HEK293 (cell line): Measurements from ENCODE around the gene DRAP1.

ENCODE experiments used
- CTCF ChIA-PET: fragments of 350-600 bp; formaldehyde crosslinking; extraction: SDS; loops from one replicate; lab custom pipeline; 2021; ENCODE audit warnings: antibody characterized with exemption; lab: Yijun Ruan, JAX
- POLR2A ChIA-PET: fragments of 300-600 bp; formaldehyde crosslinking; extraction: SDS; loops from one replicate; lab custom pipeline; 2020; ENCODE audit warnings: antibody characterized with exemption, inconsistent platforms; lab: Yijun Ruan, JAX
- H3K27ac ChIP-seq: fragments of 200-500 bp; sonication (Bioruptor generic); 2 replicates; pipeline ENCODE4 v1.5.1; 2014; ENCODE audit warnings: low read depth, low read length, control low read depth, inconsistent platforms; ENCODE audit errors: extremely low read depth
- H3K36me3 ChIP-seq, 2 experiments: fragments of 200-500 bp in 1 of 2; sonication (Bioruptor generic) in 1 of 2; 1 replicate in 1 of 2; 2 replicates in 1 of 2; pipeline ENCODE4 v1.5.1; 2014 to 2017; ENCODE audit warnings: inconsistent platforms in 2 of 2, low read length in 2 of 2; ENCODE audit not compliant: control insufficient read depth in 2 of 2, insufficient read depth in 1 of 2
- H3K4me1 ChIP-seq: fragments of 200-500 bp; sonication (Bioruptor generic); 2 replicates; pipeline ENCODE4 v1.5.1; 2014; ENCODE audit warnings: mild to moderate bottlenecking, low read length, inconsistent platforms; ENCODE audit not compliant: control insufficient read depth, insufficient read depth
- H3K4me3 ChIP-seq: 2 replicates; pipeline ENCODE4 v1.5.1; 2011; ENCODE audit warnings: low read depth, mild to moderate bottlenecking, control low read depth, low read length, moderate library complexity
- H3K9me3 ChIP-seq: fragments of 200-500 bp; sonication (Bioruptor generic); 2 replicates; pipeline ENCODE4 v1.5.1; 2014; ENCODE audit warnings: low read depth, low read length, inconsistent platforms; ENCODE audit not compliant: control insufficient read depth, insufficient read depth
- EGR2 ChIP-seq: fragments of 450-650 bp; formaldehyde crosslinking; IDR thresholded peaks from 2 replicates; pipeline ENCODE4 v1.5.1; 2016; ENCODE audit warnings: low read depth, missing biosample characterization, missing genetic modification characterization
- SP2 ChIP-seq: fragments of 450-650 bp; formaldehyde crosslinking; IDR thresholded peaks from 2 replicates; pipeline ENCODE4 v1.5.1; 2016; ENCODE audit warnings: missing biosample characterization, missing genetic modification characterization
- SP3 ChIP-seq: fragments of 450-650 bp; formaldehyde crosslinking; IDR thresholded peaks from 2 replicates; pipeline ENCODE4 v1.5.1; 2016; ENCODE audit warnings: missing biosample characterization, missing genetic modification characterization
- WT1 ChIP-seq: fragments of 450-650 bp; formaldehyde crosslinking; IDR thresholded peaks from 2 replicates; pipeline ENCODE4 v1.5.1; 2016; ENCODE audit warnings: missing biosample characterization, missing genetic modification characterization
- ZBTB20 ChIP-seq: fragments of 450-650 bp; formaldehyde crosslinking; IDR thresholded peaks from 2 replicates; pipeline ENCODE4 v1.5.1; 2016; ENCODE audit warnings: missing biosample characterization, missing genetic modification characterization
- ZBTB48 ChIP-seq: fragments of 450-650 bp; formaldehyde crosslinking; IDR thresholded peaks from 2 replicates; pipeline ENCODE4 v1.5.1; 2016; ENCODE audit warnings: missing biosample characterization, missing genetic modification characterization
- ZFP37 ChIP-seq: fragments of 450-650 bp; formaldehyde crosslinking; IDR thresholded peaks from 2 replicates; pipeline ENCODE4 v1.5.1; 2016; ENCODE audit warnings: missing biosample characterization, missing genetic modification characterization
- ZNF114 ChIP-seq: fragments of 450-650 bp; formaldehyde crosslinking; IDR thresholded peaks from 2 replicates; pipeline ENCODE4 v1.5.0; 2017; ENCODE audit warnings: missing biosample characterization, missing genetic modification characterization
- ZNF157 ChIP-seq: fragments of 450-650 bp; formaldehyde crosslinking; IDR thresholded peaks from 2 replicates; pipeline ENCODE4 v1.5.1; 2016; ENCODE audit warnings: missing biosample characterization, missing genetic modification characterization
- ZNF221 ChIP-seq: fragments of 450-650 bp; formaldehyde crosslinking; IDR thresholded peaks from 2 replicates; pipeline ENCODE4 v1.5.1; 2017; ENCODE audit warnings: missing biosample characterization, missing genetic modification characterization, borderline replicate concordance
- ZNF23 ChIP-seq: fragments of 450-650 bp; formaldehyde crosslinking; IDR thresholded peaks from 2 replicates; pipeline ENCODE4 v1.5.1; 2016; ENCODE audit warnings: missing biosample characterization, missing genetic modification characterization, borderline replicate concordance
- ZNF239 ChIP-seq: fragments of 450-650 bp; formaldehyde crosslinking; IDR thresholded peaks from 2 replicates; pipeline ENCODE4 v1.5.1; 2016; ENCODE audit warnings: missing biosample characterization, missing genetic modification characterization
- ZNF623 ChIP-seq: fragments of 450-650 bp; formaldehyde crosslinking; IDR thresholded peaks from 2 replicates; pipeline ENCODE4 v1.5.1; 2016; ENCODE audit warnings: missing biosample characterization, missing genetic modification characterization
- ZNF785 ChIP-seq: fragments of 450-650 bp; formaldehyde crosslinking; IDR thresholded peaks from 2 replicates; pipeline ENCODE4 v1.5.1; 2016; ENCODE audit warnings: missing biosample characterization, missing genetic modification characterization
- ZNF791 ChIP-seq: fragments of 450-650 bp; formaldehyde crosslinking; IDR thresholded peaks from 2 replicates; pipeline ENCODE4 v1.5.1; 2016; ENCODE audit warnings: missing biosample characterization, missing genetic modification characterization
- TF ChIP-seq, protein P1 (sequence below): IDR thresholded peaks from 2 replicates; pipeline ENCODE4 v1.6.1; 2011; ENCODE audit warnings: mild to moderate bottlenecking, low read depth, low read length, borderline replicate concordance
- TF ChIP-seq, protein P2 (sequence below): fragments of 450-650 bp; formaldehyde crosslinking; IDR thresholded peaks from 2 replicates; pipeline ENCODE4 v1.5.1; 2016; ENCODE audit warnings: missing biosample characterization, missing genetic modification characterization
- TF ChIP-seq, protein P3 (sequence below): fragments of 450-650 bp; formaldehyde crosslinking; conservative IDR thresholded peaks from 2 replicates; pipeline ENCODE4 v1.5.1; 2016; ENCODE audit warnings: low read depth, missing biosample characterization, missing genetic modification characterization
- TF ChIP-seq, protein P4 (sequence below): fragments of 450-650 bp; formaldehyde crosslinking; IDR thresholded peaks from 2 replicates; pipeline ENCODE4 v1.5.1; 2016; ENCODE audit warnings: missing biosample characterization, missing genetic modification characterization
- TF ChIP-seq, protein P5 (sequence below): fragments of 450-650 bp; formaldehyde crosslinking; IDR thresholded peaks from 2 replicates; pipeline ENCODE4 v1.5.1; 2016; ENCODE audit warnings: missing biosample characterization, missing genetic modification characterization

DRAP1 gene

DNA sequence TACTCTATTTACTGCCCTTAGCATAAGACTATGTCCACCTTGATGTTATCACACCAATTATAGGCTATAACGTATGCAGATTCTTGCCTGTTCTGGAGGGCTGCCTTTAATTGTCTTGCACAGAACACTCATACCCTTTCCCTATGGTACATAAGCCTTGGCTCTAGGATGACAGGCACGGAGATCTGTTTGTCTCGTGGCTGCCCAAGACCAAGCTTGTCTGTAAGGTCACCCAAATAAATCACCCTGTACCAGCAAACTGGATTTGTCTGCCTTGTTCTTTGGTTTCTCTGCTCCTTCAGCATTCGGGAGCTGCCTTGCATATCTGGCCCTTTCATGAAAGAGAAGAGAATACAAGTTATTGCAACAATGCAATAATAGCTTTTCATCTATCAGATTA lies 18.5 kb downstream of the DRAP1 start (continued):
- TF ChIP-seq, protein P1, sequence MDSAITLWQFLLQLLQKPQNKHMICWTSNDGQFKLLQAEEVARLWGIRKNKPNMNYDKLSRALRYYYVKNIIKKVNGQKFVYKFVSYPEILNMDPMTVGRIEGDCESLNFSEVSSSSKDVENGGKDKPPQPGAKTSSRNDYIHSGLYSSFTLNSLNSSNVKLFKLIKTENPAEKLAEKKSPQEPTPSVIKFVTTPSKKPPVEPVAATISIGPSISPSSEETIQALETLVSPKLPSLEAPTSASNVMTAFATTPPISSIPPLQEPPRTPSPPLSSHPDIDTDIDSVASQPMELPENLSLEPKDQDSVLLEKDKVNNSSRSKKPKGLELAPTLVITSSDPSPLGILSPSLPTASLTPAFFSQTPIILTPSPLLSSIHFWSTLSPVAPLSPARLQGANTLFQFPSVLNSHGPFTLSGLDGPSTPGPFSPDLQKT = no peak
- no peak for TF ChIP-seq EGR2
- TF ChIP-seq SP2 = no peak
- TF ChIP-seq, protein P2, sequence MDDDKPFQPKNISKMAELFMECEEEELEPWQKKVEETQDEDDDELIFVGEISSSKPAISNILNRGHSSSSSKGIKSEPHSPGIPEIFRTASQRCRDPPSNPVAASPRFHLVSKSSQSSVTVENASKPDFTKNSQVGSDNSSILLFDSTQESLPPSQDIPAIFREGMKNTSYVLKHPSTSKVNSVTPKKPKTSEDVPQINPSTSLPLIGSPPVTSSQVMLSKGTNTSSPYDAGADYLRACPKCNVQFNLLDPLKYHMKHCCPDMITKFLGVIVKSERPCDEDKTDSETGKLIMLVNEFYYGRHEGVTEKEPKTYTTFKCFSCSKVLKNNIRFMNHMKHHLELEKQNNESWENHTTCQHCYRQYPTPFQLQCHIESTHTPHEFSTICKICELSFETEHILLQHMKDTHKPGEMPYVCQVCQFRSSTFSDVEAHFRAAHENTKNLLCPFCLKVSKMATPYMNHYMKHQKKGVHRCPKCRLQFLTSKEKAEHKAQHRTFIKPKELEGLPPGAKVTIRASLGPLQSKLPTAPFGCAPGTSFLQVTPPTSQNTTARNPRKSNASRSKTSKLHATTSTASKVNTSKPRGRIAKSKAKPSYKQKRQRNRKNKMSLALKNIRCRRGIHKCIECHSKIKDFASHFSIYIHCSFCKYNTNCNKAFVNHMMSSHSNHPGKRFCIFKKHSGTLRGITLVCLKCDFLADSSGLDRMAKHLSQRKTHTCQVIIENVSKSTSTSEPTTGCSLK = no peak
- no peak for TF ChIP-seq ZNF623 (tag by site-specific recombination)
- TF ChIP-seq, all 188 proteins: peak for 0

DNA sequence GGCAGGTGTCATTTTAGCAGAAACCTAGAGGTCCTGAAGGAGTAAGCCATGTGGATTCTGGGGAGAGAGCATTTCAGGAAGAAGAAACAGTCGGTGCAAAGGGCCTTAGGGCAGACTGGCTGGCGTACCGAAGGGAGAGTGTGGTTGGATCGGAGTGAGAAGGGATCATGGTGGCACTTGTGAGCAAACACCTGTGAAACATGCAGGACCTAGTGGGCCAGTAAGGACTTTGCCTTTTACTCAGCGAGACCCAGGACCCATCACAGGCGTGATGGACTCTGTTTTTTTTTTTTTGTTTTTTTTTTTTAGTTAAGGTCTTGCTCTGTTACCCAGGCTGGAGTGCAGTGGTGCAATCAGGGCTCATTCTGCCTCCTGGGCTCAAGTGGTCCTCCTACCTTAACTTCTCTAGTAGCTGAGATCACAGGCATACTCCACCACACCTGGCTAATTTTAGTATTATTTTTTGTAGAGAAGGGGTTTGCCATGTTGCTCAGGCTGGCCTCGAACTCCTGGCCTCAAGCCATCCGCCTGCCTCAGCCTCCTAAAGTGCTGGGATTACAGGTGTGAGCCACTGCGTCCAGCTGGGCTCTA lies 22.6 kb downstream of the DRAP1 start:
- no peak for TF ChIP-seq ZBTB48
- no peak overlapping the region for H3K27ac ChIP-seq
- H3K9me3 ChIP-seq = no peaks in the 10 kb centered on the region
- ChIA-PET CTCF (interaction anchor here (0.7 to 1.1 kb wide), 3 partner anchors 13 to 51 kb away, joined by 3 to 4 read pairs (median 3); partner anchors contain the start of gene CCDC85B), POLR2A (no interaction called here)
- H3K36me3 ChIP-seq = no peaks in the 10 kb centered on the region
- no peak overlapping the region for H3K4me3 ChIP-seq
- H3K4me1 ChIP-seq = no peaks in the 10 kb centered on the region

DNA sequence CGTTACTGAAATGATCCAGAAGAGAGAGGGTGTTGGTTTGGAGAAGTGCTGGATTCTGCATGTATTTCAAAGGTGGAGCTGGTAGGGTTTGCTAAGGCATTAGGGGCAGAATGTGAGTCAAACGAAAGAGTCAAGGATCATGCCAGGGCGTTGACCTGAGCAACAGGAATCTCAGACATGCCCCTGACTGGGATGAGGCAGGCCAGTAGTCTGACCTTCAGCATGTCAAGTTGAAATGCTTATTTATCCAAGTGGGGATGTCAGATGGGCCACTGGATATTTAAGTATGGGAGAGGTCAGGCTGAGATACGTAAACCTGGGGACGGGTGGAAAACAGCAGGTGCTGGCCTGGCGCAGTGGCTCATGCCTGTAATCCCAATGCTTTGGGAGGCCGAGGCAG lies 23.3 kb downstream of the DRAP1 start:
- no peak overlapping the region for H3K27ac ChIP-seq
- H3K36me3 ChIP-seq = no peaks in the 10 kb centered on the region
- TF ChIP-seq ZNF791 (tag by site-specific recombination) = no peak
- TF ChIP-seq ZNF157 (tag by site-specific recombination) = no peak
- H3K4me3 ChIP-seq = no peak overlapping the region
- ChIA-PET POLR2A (interaction anchor here (0.6 kb wide), 1 partner anchor 81 kb away, joined by 4 read pairs; no protein-coding TSS in a partner anchor), CTCF (interaction anchor here (0.7 to 1.2 kb wide), 4 partner anchors 12 to 58 kb away, joined by 3 to 4 read pairs (median 3); partner anchors contain the start of gene CCDC85B)
- H3K9me3 ChIP-seq = no peaks in the 10 kb centered on the region
- H3K4me1 ChIP-seq = no peaks in the 10 kb centered on the region

DNA sequence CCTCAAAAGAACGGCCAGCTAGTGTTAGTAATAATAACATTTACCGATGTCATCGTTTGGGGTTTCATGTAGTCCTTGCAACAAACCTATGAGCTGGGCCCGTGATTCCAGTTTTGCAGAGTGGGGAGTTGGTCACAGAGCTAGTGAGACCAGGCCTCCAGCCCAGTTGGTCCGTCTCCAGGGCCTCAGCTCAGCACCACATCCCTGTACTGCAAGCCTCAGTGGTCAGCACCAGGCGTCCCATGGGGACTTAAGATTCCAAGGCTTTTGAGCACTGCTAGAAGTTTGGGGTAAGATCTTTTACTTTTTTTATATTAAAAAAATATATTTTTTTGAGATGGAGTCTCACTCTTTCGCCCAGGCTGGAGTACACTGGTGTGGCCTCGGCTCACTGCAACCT lies 25.0 kb downstream of the DRAP1 start:
- POLR2A ChIA-PET = interaction anchor here (1.3 kb wide), 1 partner anchor 56 kb away, joined by 3 read pairs; the partner anchor contains the start of gene FIBP
- Histone ChIP-seq H3K4me1 (no peaks in the 10 kb centered on the region), H3K4me3 (no peak overlapping the region), H3K9me3 (no peaks in the 10 kb centered on the region), H3K36me3 (no peaks in the 10 kb centered on the region), H3K27ac (no peak overlapping the region)
- CTCF ChIA-PET = no interaction called here
- TF ChIP-seq, protein P3, sequence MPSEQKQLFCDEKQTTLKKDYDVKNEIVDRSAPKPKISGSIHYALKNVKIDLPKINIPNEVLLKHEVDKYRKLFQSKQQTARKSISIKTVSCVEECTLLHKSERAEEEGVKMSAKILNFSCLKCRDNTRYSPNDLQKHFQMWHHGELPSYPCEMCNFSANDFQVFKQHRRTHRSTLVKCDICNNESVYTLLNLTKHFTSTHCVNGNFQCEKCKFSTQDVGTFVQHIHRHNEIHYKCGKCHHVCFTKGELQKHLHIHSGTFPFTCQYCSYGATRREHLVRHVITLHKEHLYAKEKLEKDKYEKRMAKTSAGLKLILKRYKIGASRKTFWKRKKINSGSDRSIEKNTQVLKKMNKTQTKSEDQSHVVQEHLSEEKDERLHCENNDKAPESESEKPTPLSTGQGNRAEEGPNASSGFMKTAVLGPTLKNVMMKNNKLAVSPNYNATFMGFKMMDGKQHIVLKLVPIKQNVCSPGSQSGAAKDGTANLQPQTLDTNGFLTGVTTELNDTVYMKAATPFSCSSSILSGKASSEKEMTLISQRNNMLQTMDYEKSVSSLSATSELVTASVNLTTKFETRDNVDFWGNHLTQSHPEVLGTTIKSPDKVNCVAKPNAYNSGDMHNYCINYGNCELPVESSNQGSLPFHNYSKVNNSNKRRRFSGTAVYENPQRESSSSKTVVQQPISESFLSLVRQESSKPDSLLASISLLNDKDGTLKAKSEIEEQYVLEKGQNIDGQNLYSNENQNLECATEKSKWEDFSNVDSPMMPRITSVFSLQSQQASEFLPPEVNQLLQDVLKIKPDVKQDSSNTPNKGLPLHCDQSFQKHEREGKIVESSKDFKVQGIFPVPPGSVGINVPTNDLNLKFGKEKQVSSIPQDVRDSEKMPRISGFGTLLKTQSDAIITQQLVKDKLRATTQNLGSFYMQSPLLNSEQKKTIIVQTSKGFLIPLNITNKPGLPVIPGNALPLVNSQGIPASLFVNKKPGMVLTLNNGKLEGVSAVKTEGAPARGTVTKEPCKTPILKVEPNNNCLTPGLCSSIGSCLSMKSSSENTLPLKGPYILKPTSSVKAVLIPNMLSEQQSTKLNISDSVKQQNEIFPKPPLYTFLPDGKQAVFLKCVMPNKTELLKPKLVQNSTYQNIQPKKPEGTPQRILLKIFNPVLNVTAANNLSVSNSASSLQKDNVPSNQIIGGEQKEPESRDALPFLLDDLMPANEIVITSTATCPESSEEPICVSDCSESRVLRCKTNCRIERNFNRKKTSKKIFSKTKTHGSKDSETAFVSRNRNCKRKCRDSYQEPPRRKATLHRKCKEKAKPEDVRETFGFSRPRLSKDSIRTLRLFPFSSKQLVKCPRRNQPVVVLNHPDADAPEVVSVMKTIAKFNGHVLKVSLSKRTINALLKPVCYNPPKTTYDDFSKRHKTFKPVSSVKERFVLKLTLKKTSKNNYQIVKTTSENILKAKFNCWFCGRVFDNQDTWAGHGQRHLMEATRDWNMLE (tag by site-specific recombination) = no peak
- TF ChIP-seq, protein P4, sequence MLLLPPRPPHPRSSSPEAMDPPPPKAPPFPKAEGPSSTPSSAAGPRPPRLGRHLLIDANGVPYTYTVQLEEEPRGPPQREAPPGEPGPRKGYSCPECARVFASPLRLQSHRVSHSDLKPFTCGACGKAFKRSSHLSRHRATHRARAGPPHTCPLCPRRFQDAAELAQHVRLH (tag by site-specific recombination) = no peak
- TF ChIP-seq ZNF785 (tag by site-specific recombination) = no peak
- TF ChIP-seq ZNF239 = no peak
- TF ChIP-seq ZNF23 (tag by site-specific recombination) = no peak
- no peak for TF ChIP-seq ZBTB20 (tag by site-specific recombination)
- no peak for TF ChIP-seq ZNF114 (tag by site-specific recombination)
- TF ChIP-seq WT1 (tag by site-specific recombination) = no peak
- no peak for TF ChIP-seq SP3 (tag by site-specific recombination)
- no peak for TF ChIP-seq ZFP37
- no peak for TF ChIP-seq ZNF221 (tag by site-specific recombination)
- TF ChIP-seq, protein P5, sequence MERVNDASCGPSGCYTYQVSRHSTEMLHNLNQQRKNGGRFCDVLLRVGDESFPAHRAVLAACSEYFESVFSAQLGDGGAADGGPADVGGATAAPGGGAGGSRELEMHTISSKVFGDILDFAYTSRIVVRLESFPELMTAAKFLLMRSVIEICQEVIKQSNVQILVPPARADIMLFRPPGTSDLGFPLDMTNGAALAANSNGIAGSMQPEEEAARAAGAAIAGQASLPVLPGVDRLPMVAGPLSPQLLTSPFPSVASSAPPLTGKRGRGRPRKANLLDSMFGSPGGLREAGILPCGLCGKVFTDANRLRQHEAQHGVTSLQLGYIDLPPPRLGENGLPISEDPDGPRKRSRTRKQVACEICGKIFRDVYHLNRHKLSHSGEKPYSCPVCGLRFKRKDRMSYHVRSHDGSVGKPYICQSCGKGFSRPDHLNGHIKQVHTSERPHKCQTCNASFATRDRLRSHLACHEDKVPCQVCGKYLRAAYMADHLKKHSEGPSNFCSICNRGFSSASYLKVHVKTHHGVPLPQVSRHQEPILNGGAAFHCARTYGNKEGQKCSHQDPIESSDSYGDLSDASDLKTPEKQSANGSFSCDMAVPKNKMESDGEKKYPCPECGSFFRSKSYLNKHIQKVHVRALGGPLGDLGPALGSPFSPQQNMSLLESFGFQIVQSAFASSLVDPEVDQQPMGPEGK = no peak
